Measurements from ENCODE around the gene CLEC4M. TPM values are rescaled to one million over a fixed set of nuclear protein-coding genes. Genes with fewer than 3 reads are reported as not detected.

The CLEC4M gene, protein sequence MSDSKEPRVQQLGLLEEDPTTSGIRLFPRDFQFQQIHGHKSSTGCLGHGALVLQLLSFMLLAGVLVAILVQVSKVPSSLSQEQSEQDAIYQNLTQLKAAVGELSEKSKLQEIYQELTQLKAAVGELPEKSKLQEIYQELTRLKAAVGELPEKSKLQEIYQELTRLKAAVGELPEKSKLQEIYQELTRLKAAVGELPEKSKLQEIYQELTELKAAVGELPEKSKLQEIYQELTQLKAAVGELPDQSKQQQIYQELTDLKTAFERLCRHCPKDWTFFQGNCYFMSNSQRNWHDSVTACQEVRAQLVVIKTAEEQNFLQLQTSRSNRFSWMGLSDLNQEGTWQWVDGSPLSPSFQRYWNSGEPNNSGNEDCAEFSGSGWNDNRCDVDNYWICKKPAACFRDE
- polyA plus RNA-seq (2014; cell fraction: cytosol; rRNA removed): not detected in 2 replicates
- not detected in 2 replicates for polyA plus RNA-seq (2014; cell fraction: nucleus; rRNA removed)

DNA sequence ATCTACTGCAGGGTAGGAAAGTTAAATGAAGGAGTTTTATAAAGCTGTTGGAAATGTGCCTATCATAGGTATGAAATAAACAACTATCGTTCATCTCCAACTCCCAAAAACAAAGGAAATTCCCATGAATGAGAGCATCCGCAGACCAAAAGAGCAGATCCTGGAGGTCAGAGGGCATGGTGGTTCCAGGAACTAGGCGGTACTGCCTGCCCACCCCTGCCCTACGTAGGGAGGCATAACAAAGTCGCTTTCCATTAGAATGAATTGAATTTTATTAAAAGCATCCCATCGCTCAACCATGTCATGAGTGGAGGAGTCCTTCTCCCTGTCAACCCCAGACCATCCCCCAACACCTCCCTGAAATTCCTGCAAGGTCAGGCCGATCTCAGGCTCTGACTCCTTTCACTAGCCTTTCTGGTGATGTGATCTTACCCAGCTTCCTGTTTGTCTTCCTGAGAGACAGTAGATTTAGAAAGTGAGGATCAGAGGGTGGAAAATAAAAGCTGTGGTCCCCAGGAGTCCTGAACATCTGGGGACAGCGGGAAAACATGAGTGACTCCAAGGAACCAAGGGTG, at the start of gene CLEC4M:
CLEC4M (plus strand) TSS at position 525 of the 575 bp plus-strand sequence; CDS start at position 549, 24 bp downstream.
- DNase-seq (ENCODE audit: low spot score): no peak

DNA sequence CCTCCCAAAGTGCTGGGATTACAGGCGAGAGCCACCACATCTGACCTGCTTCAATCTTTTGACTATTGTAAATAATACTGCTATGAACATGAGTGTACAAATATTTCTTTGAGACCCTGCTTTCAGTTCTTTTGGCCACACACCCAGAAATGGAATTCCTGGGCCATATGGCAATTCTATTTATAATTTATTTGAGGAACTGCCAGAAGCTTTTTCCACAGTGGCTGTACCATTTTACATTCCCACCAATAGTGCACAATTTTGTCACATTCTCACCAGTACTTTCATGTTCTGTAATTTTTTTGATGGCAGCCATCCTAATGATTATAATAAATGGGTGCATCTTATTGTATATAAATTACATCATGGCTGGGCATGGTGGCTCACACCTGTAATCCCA, 47.4 kb upstream of the CLEC4M start:
- DNase-seq (ENCODE audit: low spot score): no peak

GRCh38 chr19:7716762-7717161, 46.3 kb upstream of the CLEC4M start:
- DNase-seq (ENCODE audit: low spot score): no peak

DNA sequence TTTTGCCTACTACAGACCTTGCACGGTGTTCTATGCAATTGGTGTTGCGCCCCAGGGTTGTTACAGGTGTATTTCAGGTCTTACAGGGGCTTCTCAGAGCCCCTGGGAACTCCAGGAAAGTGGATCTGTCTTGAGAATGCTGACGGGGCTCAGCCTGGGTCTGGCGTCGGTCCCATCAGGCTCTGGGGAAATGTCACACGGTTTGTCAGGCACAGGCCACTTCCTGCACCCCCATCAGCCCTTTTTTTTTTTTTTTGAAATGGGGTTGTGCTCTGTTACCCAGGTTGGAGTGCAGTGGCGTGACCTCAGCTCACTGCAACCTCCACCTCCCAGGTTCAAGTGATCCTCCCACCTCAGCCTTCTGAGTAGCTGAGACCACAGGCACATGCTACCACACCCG, 44.4 kb upstream of the CLEC4M start:
- DNase-seq (ENCODE audit: low spot score): no peak

DNA sequence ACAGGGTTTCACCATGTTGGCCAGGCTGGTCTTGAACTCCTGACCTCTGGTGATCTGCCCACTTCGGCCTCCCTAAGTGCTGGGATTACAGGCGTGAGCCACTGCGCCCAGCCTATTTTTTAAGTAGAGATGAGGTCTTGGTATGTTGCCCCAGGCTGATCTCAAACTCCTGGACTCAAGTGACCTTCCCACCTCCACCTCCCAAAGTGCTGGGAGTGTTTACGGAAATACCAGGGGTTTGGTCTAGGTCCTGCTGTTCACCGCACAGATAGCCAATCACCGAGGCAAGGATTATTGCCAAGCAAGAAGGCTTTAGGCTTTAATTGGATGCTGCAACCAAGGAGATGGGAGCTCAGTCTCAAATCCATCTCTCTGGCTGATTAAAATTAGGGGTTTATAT, 42.7 kb upstream of the CLEC4M start:
- DNase-seq (ENCODE audit: low spot score): no peak

- no peak for DNase-seq (ENCODE audit: low spot score)
These were observed 40.8 kb upstream of the CLEC4M start for GRCh38 chr19:7722231-7722651.

GRCh38 chr19:7725791-7726190, 37.3 kb upstream of the CLEC4M start:
- no peak for DNase-seq (ENCODE audit: low spot score)

DNA sequence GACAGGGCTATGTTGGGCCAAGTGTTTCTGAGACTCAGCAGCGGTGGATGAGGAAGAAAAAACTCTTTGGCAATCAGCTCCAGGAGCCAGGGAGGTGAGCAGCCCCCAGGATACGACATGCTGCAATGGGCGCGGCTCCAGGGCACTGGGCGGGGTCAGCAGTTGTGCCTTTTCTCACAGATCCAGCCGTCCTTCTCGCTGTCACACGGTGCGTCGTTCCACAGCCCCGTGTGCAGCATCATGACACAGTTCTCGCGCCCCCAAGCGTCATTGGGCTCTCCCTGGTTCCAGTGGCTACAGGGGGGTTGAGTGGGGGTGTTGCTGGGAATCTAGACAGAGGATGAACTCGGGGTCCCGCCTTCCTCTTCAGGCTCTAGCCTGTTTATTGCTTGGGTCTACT, 33.8 kb upstream of the CLEC4M start:
- no peak for DNase-seq (ENCODE audit: low spot score)

DNA sequence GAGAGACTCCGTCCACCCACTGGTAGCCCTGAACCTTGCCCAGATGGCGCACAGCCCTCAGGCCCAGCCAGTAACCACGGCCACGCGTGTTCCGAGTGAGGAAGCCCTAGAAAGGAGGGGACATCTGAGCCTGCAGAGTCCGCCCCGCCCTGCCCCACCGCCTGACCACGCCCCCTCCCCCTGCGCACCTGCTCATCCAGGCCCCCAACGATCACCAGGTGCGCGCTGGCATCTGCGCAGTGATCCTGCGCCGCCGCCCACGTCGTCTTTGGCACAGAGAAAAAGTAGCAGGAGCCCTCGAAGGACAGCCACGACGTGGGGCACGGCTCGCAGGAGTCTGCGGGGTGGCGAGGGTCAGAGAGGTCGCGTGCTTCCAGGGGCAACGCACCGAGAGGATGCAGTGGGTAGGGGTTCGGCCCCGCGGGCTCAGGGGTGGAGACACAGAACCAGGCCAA, 33.2 kb upstream of the CLEC4M start:
- no peak for DNase-seq (ENCODE audit: low spot score)

- DNase-seq (ENCODE audit: low spot score): no peak
These were observed 32.5 kb upstream of the CLEC4M start for GRCh38 chr19:7730286-7731217.

GRCh38 chr19:7731218-7731595, 31.8 kb upstream of the CLEC4M start:
- no peak for DNase-seq (ENCODE audit: low spot score)

DNA sequence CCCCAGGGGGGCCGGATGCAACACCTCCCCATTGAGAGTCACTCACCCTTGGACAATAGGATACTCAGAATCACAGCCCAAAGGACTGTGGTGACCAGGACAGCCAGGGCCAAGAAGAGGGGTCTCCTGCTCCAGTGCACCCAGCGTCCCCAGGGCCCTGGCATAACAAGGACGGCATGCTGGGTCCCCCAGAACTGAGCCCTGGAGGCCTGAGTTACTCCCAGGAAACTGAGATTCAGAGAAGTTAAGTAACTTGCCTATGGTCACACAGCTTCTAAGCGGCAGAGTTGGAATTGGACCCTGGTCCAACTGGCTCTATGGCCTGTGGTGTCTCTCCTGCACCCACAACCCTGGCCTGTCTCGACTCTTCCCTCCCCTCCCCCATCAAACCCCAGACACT, 31.4 kb upstream of the CLEC4M start:
- DNase-seq (ENCODE audit: low spot score): no peak

GRCh38 chr19:7732045-7732444, 31.0 kb upstream of the CLEC4M start, which contains the start of gene CLEC4G:
Gene CLEC4G (minus strand): TSS chr19:7732110. CDS start chr19:7732102, 8 bp downstream.
- no peak for DNase-seq (ENCODE audit: low spot score)

- no peak for DNase-seq (ENCODE audit: low spot score)
These were observed 29.7 kb upstream of the CLEC4M start for GRCh38 chr19:7733376-7733775.

GRCh38 chr19:7734220-7735203, 28.5 kb upstream of the CLEC4M start:
- DNase-seq (ENCODE audit: low spot score): no peak

DNA sequence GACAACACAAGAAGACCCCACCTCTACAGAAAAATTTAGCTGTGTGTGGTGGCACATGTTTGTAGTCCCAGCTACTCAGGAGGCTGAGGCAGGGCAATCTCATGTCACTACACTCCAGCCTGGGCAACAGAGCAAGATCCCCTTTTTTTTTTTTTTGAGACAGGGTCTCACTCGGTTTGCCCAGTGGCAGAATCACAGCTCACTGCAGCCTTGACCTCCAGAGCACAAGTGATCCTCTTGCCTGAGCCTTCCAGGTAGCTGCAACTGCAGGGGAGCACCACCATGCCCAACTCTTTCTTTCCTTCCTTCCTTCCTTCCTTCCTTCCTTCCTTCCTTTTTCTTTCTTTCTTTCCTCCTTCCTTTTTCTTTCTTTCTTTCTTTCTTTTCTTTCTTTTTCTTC, 26.9 kb upstream of the CLEC4M start:
- no peak for DNase-seq (ENCODE audit: low spot score)

DNA sequence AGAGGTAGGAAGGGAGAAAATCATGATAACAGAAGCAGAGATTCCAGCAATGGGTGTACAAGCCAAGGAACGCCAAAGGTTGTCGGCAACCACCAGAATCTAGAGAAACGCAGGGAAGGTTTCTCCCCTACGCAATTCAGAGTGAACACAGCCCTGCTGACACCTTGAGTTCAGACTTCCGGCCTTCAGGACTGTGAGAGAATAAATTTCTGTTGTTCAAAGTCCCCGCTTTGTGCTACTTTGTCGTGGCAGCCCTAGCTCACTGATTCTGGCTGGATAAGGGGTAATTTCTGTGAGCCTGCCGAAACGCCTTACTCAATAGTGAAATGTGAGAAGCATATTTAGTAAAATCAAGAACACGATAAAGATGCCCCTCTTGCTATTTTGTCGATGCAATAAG, 25.8 kb upstream of the CLEC4M start:
- no peak for DNase-seq (ENCODE audit: low spot score)

GRCh38 chr19:7738023-7738422, 25.0 kb upstream of the CLEC4M start:
- DNase-seq (ENCODE audit: low spot score): no peak

DNA sequence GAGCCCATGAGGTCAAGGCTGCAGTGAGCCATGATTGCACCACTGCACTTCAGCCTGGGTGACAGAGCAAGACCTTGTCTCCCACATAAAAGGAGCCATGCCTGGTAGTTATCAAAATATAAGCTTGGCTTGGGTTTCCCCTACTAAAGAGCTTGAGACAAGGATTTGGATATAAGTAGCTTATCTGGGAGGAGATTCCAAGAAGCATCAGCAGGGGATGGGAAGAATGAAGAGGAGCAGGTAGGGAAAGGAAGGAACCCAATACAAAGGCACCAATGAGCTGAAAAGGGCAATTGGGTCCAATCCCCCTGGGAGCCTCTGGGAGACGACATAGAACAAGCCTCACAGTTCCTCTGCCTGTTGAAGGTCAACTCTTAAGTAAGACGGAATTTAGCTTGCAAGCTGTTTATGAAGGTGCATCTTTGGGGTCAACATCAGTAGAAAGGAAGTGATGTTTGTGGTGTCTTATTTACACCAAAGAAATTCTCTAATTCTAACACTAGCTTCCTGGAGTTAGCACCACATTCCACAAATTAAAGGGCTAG, 23.8 kb upstream of the CLEC4M start:
- no peak for DNase-seq (ENCODE audit: low spot score)
